Retinal pigment epithelial cell (primary cell): ENCODE results near the gene LY6G6C.

Experiments
- DNase-seq: peaks from one replicate; pipeline ENCODE4 v3.0.0-alpha.2; 2010; ENCODE audit warnings: low read depth
- H3K4me3 ChIP-seq: 2 replicates; pipeline ENCODE4 v1.5.1; 2011; ENCODE audit warnings: mild to moderate bottlenecking, low read length, control low read depth, moderate library complexity
- TF ChIP-seq, protein P1 (sequence below): conservative IDR thresholded peaks from 2 replicates; pipeline ENCODE4 v1.5.1; 2011; ENCODE audit warnings: low read depth, low read length, control low read depth, inconsistent platforms

LY6G6C gene

DNA sequence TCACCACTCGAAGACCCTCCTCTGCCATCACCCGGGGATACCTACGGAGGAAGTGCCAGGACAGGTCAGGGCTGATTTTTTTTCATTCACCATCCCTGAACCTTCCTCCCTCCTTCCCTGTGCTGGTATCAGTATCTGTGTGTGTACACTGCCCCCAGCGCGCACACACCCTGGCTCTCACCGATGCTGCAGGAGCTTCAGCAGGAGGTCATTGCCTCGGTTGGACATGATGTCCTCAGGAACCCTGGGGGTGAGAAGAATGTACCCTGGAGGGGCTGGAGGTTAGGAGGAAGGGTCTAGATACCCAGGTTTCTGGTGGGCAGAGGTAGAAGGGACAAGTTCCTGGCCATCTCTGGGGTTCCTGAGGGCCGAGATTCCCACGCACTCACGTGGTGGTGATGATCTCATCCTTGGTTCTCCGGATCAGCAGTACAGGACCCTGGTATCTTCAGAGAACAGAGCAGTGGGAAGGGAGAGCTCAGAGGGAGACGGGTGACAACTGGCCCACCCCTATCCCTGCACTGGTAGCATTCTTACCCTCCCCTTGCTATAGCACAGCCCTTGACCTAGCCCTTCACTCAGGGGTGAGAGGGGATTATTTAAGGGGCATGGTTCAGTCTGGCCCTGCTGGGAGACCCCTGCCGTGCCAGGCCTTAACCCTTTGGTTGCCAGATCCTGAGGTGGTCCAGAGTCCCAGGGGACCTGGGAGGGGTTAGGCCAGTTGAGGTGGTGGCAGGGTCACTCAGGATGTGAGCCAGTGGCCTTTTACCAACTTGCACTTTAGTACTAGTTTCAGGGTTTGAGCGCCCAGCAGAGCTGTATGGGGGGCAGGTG lies 33.5 kb downstream of the LY6G6C start:
- TF ChIP-seq, protein P1, sequence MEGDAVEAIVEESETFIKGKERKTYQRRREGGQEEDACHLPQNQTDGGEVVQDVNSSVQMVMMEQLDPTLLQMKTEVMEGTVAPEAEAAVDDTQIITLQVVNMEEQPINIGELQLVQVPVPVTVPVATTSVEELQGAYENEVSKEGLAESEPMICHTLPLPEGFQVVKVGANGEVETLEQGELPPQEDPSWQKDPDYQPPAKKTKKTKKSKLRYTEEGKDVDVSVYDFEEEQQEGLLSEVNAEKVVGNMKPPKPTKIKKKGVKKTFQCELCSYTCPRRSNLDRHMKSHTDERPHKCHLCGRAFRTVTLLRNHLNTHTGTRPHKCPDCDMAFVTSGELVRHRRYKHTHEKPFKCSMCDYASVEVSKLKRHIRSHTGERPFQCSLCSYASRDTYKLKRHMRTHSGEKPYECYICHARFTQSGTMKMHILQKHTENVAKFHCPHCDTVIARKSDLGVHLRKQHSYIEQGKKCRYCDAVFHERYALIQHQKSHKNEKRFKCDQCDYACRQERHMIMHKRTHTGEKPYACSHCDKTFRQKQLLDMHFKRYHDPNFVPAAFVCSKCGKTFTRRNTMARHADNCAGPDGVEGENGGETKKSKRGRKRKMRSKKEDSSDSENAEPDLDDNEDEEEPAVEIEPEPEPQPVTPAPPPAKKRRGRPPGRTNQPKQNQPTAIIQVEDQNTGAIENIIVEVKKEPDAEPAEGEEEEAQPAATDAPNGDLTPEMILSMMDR: no peak
- DNase-seq: no peak
- no peak overlapping the region for H3K4me3 ChIP-seq

DNA sequence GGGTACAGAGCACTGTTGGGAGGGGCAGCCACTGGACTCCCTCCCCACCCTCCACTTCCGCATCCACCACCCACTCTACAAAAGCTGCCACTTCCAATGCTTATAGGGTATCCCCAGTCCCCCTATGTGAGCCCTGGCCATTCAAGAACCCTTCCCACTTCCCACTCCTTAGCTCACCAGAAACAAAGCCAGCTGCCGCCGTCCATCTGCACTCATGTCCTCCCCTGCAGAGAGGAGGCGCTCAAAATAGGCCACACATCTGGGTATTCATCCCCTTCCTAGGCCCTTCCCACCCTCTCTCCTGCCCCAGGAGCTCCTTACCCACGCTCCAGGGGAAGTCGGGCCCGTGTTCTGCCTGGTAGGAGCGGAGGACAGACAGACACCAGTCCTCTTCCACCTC lies 34.2 kb downstream of the LY6G6C start:
- H3K4me3 ChIP-seq: no peak overlapping the region
- no peak for DNase-seq
- TF ChIP-seq, protein P1: no peak

DNA sequence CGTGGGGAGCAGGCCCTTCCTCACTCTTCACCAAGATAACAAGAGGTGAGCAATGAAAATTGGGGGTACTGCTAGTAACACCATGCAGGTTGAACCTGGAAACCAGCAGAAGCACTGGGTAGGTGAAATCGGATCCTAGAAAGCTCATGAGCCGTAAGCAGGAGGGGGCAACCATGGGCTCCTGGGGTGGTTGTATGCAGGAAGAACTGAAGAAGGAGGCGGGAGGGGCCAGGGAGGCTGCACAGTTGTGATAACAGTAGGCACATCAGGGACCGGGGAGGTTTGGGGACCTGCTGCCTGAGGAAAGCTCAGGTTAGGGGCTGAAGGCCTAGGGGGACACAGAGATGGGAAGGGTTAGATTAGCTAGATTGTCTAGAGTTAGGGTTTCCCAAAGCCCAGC lies 35.1 kb downstream of the LY6G6C start:
- H3K4me3 ChIP-seq: no peak overlapping the region
- TF ChIP-seq, protein P1: no peak
- DNase-seq: no peak

DNA sequence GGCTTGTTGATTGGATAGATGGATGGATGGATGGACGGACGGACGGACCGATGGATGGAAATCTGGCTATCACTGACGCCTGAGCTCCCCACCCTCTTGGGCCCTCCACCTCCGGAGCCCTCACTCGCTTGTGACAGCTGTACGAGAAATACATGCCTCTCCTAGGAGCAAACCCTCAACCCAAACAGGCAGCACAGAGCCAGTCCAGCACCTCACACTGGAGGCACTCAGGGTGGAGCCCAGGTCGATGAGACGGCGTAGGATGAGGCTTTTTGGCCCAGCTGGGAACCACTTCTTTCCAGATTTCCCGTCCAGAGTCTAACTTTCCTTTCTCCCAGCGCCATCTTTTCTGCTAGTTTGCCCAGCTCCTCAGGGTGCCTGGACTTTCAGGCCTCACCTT lies 38.0 kb downstream of the LY6G6C start:
- no peak for DNase-seq
- peak overlapping the region; percentile 59 for H3K4me3 ChIP-seq
- TF ChIP-seq, protein P1: no peak

DNA sequence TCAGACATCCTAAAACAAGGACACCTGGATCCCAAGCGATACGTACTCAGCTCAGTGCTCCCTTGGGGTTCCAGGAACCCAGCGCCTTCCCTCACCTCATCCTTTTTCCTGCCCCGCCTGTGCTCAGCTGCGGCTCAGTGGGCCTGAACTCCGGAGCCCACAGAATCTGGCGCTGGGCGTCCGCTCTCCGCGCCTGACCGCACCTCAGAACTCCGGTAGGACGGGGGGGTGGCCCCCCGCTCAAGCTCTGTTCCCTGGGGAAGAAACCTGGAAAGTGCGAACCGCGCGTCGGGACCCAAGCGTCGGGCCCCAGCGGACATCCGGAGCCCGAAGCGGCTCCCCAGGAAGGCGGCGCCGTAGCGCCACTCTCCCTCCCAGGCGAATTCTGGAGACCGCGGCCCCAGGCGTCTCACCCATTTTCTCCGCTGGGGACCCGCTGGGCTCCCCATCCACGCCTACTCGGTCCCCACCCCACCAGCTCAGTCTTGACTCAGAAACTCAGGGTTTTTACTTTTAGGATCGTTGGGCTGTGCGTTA lies 40.3 kb downstream of the LY6G6C start:
- DNase-seq: no peak

DNA sequence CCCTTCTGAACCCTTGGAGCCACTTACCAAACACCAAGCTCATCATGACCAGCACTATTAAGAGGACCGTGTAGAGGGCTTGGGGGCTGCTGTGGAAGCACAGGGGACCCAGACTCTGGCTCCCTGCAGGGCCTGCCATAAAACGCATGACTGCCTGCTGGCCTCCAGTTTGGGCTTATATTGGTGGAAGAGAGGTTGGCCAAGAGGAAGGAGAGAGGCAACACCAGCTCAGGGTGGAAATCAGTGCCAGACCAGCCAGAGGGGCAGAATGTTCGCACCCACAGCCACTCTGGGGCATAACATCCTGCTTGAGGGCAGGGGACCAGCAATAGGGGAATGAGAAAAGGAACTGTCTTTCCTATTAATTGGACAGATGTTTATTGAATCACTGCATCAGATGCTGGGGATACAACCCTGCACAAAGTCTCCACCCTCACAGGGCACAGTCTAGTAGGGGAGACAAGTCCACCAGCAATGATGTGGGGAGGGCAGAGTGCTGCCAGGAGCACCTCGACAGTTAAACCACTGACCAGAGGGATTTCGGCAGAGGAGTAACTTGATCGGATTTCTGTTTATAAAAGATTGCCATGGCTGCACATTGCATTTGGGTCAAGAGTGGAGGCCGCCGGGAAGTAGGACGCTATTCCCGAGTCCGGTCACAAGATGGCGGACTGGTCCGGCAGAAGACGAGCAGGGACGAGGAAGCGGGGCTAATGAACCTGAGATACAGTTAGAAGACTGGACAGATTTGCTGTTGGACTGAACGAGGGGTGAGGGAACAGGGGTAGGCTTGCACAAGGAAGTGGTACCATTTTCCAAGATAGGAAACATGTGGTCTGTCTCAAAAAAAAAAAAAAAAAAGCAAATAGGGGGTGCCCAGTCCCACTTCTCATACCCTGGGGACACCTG lies 41.1 kb downstream of the LY6G6C start, which contains the start of gene LY6G5C:
Gene LY6G5C (minus strand): TSS at position 842 of the 909 bp plus-strand sequence. CDS start 694 bp downstream, at position 148.
- TF ChIP-seq, protein P1: peak; percentile 65
- peak; percentile 69 for DNase-seq
- H3K4me3 ChIP-seq: peak within 1 kb of the TSS; percentile 51

More for the DNA sequence above, 40.3 kb downstream of the LY6G6C start:
- H3K4me3 ChIP-seq: peak overlapping the region; percentile 51
- TF ChIP-seq, protein P1: peak; percentile 20
